Duodenal mucosa (tissue), 2 donors: Measurements from ENCODE around the gene PGA3.
"Not testable (repeated sequence)": the region's sequence is repeated elsewhere in the genome, so short reads cannot be mapped to it uniquely, and the experiment has no call there.

ENCODE experiments used
- H3K27ac ChIP-seq: one replicate; pipeline ENCODE4 v1.7.0; 2013; ENCODE audit warnings: low read depth, low read length
- H3K27me3 ChIP-seq, 2 donors: one replicate each; pipeline ENCODE4 v1.7.0; 2013; ENCODE audit warnings: low read length in 2 of 2, control low read depth in 1 of 2; ENCODE audit not compliant: insufficient read depth in 2 of 2, control insufficient read depth in 1 of 2
- H3K36me3 ChIP-seq, 2 donors: one replicate each; pipeline ENCODE4 v1.7.0; 2013; ENCODE audit warnings: low read length in 2 of 2, control low read depth in 1 of 2; ENCODE audit not compliant: insufficient read depth in 2 of 2, control insufficient read depth in 1 of 2
- H3K4me1 ChIP-seq, 2 donors: one replicate each; pipeline ENCODE4 v1.7.0; 2013; ENCODE audit warnings: low read length in 2 of 2, control low read depth in 1 of 2; ENCODE audit not compliant: insufficient read depth in 2 of 2, control insufficient read depth in 1 of 2
- H3K4me3 ChIP-seq, 2 donors: one replicate each; pipeline ENCODE4 v1.7.0; 2013; ENCODE audit warnings: low read length in 2 of 2, low read depth in 1 of 2
- H3K9ac ChIP-seq, 2 donors: one replicate each; pipeline ENCODE4 v1.7.0; 2013; ENCODE audit warnings: low read length in 2 of 2, low read depth in 1 of 2
- H3K9me3 ChIP-seq, 2 donors: one replicate each; pipeline ENCODE4 v1.7.0; 2013; ENCODE audit warnings: low read length in 2 of 2, control low read depth in 1 of 2; ENCODE audit not compliant: control insufficient read depth in 1 of 2

Gene PGA3

DNA sequence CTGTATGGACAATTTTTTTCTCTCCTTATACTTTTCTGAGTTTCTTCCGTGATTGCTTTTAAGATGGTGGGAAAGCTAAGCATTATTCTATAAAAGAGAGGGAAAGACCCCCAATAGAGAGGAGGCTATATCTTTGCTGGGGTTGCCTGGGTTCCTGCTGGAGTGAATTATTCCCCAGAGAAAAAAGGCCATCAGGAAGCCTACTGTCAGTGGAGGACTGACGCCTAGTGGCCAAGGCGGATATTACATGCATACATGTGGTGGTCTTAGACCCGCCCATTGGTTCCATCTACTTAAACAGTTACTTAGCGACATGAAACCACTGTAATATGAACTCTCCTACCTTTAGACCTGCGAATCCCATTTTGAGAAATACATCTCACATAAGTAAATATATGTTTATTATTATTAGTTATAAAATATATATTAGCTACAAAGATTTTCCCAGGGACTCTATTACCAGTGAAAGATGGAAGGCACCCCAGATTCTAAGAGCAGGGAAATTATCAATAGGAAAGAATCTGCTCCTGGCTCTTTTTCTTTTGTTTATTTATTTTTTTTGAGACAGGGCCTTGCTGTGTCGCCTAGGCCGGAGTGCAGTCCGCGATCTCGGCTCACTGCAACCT, 15.7 kb upstream of the PGA3 start:
- no peaks in the 10 kb centered on the region for H3K4me1 ChIP-seq
- H3K9ac ChIP-seq: no peak overlapping the region
- no peak overlapping the region for H3K27ac ChIP-seq
- H3K9me3 ChIP-seq: no peaks in the 10 kb centered on the region
- H3K36me3 ChIP-seq: no peaks in the 10 kb centered on the region
- no peaks in the 10 kb centered on the region for H3K27me3 ChIP-seq
- no peak overlapping the region for H3K4me3 ChIP-seq

DNA sequence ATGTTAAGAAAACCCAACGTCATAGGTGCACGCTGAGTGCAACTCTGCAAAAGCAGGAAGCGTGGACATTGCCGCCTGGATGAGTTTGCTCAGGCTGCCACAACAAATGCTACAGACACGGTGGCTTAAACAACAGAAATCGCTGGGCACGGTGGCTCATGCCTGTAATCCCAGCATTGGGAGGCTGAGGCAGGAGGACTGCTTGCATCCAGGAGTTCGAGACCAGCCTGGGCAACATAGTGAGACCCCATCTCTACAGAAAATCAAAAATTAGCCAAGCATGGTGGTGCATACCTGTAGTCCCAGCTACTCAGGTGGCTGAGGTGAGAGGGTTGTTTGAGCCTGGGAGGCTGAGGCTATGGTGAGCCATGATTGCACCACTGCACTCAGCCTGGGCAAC, 13.4 kb upstream of the PGA3 start:
- no peaks in the 10 kb centered on the region for H3K4me1 ChIP-seq
- no peak overlapping the region for H3K9ac ChIP-seq
- H3K27ac ChIP-seq: no peak overlapping the region
- H3K27me3 ChIP-seq: no peaks in the 10 kb centered on the region
- no peaks in the 10 kb centered on the region for H3K36me3 ChIP-seq
- H3K9me3 ChIP-seq: no peaks in the 10 kb centered on the region
- H3K4me3 ChIP-seq: no peak overlapping the region

DNA sequence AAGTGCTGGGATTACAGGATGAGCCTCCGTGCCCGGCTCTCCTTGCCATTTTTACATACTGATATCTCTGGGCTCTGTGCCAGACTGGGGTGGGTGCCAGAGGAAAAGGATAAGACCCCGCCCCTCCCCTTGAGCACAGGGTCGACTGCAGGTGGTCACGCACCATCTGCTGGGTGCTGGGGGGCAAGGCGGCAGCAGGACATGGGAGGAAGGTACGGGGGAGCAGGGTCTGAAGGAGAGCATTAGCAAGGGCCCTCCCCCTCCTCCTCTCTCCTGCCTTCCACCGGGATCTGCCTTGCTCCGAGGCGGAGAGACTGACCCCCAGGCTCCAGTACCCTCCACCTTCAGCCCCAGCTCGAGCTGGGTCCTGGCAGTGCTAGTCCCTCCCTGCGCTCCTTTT, 9.7 kb upstream of the PGA3 start:
- Histone ChIP-seq H3K36me3 (no peaks in the 10 kb centered on the region), H3K9me3 (no peaks in the 10 kb centered on the region), H3K4me3 (no peak overlapping the region), H3K27ac (no peak overlapping the region), H3K27me3 (no peaks in the 10 kb centered on the region), H3K9ac (no peak overlapping the region), H3K4me1 (no peaks in the 10 kb centered on the region)

DNA sequence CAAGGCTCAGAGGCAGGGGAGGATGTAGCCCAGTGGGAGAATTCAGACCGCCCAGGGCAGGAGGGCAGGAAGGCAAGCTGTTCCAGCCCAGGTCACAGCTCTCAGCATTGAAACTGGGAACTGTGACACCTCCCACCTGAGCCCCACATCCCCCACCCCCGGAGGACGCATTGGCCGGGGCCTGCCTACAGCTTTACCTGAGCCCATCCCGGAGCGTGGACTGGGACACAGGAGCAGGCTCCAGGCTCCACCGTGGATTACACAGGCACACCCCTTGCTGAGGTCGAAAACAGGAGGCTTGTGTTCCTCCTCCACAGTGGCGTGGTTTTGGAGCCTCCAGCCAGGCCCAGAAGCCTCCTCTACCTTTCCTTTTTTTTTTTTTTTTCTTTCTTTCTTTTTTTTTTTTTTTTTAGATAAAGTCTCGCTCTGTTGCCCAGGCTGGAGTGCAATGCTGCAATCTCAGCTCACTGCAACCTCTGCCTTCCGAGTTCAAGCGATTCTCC, 9.1 kb upstream of the PGA3 start:
- Histone ChIP-seq H3K27me3 (peaks cover 0 to under 1% of the 10 kb centered on the region in 2 donors), H3K9me3 (no peaks in the 10 kb centered on the region)

DNA sequence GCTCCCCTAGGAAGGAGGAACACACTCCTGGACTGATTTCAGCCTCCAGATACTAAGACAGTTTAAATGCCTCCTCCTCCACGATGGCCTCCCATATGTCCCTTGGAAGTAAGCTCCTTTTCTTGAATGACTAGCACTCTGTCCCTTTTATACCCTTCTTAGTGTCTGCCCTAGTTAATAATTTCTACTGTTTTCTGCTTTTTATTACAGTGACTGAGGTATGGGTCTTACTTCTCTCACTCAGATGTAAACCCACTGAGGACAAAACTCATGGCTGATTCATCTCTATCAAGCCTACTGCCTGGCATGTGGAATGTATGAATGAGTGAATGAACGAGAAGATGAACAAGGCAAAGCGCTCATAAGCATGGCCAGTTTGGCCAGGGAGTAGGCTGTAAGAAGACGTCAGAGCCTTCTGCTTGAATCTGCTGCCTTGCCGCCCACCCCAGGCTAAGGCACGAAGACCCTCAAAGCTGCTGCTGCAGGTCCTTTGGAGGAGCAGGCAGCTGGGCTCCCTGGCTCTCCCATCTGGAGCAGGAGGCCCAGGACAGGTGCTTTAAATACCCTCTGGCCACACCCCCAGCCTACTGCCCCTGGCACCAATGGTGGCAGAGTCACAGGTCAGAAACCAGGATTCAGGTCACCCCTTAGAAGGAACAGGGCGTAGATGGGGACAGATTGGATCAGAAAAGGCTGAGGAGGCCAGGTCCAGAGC, 8.2 kb upstream of the PGA3 start:
- Histone ChIP-seq H3K4me3 (no peak overlapping the region), H3K9me3 (no peaks in the 10 kb centered on the region), H3K27ac (no peak overlapping the region), H3K9ac (no peak overlapping the region), H3K4me1 (no peaks in the 10 kb centered on the region), H3K36me3 (no peaks in the 10 kb centered on the region), H3K27me3 (peaks cover 0 to 3% of the 10 kb centered on the region in 2 donors)

More for the DNA sequence above, 9.1 kb upstream of the PGA3 start:
- Histone ChIP-seq H3K9ac (no peak overlapping the region), H3K4me1 (no peaks in the 10 kb centered on the region), H3K27ac (no peak overlapping the region), H3K36me3 (no peaks in the 10 kb centered on the region), H3K4me3 (no peak overlapping the region)

DNA sequence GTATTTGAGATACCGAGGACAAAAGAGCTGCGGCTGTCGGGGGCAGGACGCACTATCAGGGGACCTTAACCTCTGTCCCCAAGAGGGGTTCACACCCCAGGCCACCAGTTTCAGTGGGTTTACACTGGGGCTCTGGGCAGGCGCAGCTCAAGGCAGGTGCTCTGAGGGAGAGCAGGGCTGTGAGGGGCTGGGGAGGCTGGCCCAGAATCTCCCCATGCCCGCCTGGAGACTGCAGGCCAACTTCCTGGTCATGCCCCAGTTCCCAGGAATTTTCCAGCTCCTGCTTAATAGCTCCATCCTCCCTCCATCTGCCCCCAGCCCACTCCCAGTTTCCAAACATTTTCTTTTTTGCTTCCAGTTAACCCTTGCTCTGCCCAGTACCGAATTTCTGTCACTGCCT, 7.6 kb upstream of the PGA3 start:
- Histone ChIP-seq H3K36me3 (no peaks in the 10 kb centered on the region), H3K9ac (no peak overlapping the region), H3K27ac (no peak overlapping the region), H3K27me3 (peaks cover 0 to 3% of the 10 kb centered on the region in 2 donors), H3K4me3 (no peak overlapping the region), H3K9me3 (no peaks in the 10 kb centered on the region), H3K4me1 (no peaks in the 10 kb centered on the region)

DNA sequence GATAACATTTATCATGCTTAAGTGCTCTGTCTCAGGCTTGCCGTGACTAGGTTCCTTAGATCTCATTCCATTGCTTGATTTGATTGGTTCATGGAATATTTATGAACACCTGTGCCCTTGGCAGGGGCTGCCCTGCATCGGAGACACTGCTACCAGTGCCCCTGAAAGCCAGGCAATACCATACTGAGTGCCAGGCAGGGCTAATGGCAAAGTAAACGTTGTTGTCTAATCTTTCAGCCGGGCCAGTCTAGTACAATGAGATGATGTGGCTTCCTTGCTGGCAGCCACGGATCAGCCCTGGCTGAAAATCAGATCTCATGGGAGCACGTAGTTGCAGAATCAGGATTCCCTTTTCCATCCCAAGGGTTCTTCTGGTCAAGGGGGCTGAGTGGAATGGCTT, 5.0 kb upstream of the PGA3 start:
- H3K27ac ChIP-seq: no peak overlapping the region
- H3K9me3 ChIP-seq: no peaks in the 10 kb centered on the region

DNA sequence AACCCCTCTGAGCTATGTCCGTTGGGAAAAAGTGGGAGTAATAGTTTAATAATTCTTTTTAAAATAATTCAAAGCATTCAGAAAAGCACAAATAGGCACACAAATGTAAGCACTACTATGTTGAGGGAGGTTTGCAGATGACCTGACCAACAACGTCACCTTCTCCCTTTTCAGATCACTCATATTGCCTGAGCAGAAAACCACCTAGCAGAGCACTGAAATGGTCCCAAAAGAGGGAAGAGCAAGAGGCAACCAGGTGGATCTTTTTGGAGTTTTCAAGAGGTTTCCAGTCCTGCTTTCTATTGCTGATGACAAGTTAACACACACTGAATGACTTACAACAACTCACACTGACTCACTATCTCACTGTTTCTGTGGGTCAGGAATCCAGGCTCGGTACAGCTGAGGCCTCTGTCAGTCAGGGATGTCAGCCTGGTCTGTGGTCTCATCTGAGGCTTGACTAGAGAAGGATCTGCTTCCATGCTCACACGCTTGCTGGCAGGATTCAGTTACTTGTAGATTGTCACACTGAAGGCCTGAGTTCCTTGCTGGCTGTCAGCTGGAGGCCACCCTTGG, 4.3 kb upstream of the PGA3 start:
- no peaks in the 10 kb centered on the region for H3K36me3 ChIP-seq
- H3K4me1 ChIP-seq: no peaks in the 10 kb centered on the region
- peaks cover 0 to 7% of the 10 kb centered on the region in 2 donors for H3K27me3 ChIP-seq
- no peaks in the 10 kb centered on the region for H3K9me3 ChIP-seq
- H3K27ac ChIP-seq: no peak overlapping the region
- H3K4me3 ChIP-seq: no peak overlapping the region
- H3K9ac ChIP-seq: no peak overlapping the region

More for the DNA sequence above, 5.0 kb upstream of the PGA3 start:
- H3K9ac ChIP-seq: no peak overlapping the region
- H3K27me3 ChIP-seq: peaks cover 0 to 7% of the 10 kb centered on the region in 2 donors
- H3K36me3 ChIP-seq: no peaks in the 10 kb centered on the region
- no peak overlapping the region for H3K4me3 ChIP-seq
- H3K4me1 ChIP-seq: no peaks in the 10 kb centered on the region

DNA sequence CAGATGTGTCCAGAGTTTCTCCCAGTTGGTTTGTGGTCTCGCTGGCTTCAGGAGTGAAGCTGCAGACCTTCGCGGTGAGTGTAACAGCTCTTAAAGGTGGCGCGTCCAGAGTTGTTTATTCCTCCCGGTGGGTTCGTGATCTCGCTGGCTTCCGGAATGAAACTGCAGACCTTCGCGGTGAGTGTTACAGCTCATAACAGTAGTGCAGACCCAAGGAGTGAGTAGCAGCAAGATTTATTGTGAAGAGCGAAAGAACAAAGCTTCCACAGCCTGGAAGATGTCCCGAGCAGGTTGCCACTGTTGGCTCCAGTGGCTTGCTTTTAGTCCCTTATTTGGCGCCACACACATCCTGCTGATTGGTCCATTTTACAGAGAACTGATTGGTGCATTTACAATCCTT, 1.8 kb upstream of the PGA3 start:
- Histone ChIP-seq H3K27me3 (peaks cover 0 to 7% of the 10 kb centered on the region in 2 donors), H3K9ac (no peak overlapping the region), H3K4me3 (no peak overlapping the region), H3K27ac (no peak overlapping the region), H3K4me1 (no peaks in the 10 kb centered on the region), H3K9me3 (no peaks in the 10 kb centered on the region), H3K36me3 (no peaks in the 10 kb centered on the region)

DNA sequence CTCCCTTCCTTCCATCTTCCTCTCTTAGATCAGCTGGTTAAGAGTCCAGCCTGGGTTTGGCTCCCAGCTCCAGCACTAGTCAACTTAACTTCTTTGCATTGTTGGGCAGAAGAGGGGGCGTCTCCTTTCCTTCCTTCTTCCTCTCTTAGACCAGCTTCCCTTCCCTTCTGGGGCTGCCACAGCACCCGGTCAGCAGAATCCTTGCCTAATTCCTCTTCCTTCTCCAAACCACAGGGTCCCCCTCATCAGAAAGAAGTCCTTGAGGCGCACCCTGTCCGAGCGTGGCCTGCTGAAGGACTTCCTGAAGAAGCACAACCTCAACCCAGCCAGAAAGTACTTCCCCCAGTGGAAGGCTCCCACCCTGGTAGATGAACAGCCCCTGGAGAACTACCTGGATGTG, 558 bp downstream of the PGA3 start:
- H3K9ac ChIP-seq, H3K4me1 ChIP-seq, H3K4me3 ChIP-seq, H3K9me3 ChIP-seq, H3K27me3 ChIP-seq, H3K27ac ChIP-seq, H3K36me3 ChIP-seq: not testable (repeated sequence)
